IPS-NIHi7 (cell line): ENCODE data around the gene SLC15A1.
"Not testable (repeated sequence)": the region's sequence is repeated elsewhere in the genome, so short reads cannot be mapped to it uniquely, and the experiment has no call there.

Experiments
- DNase-seq: peaks from one replicate; pipeline ENCODE4 v3.0.0; 2012; ENCODE audit warnings: mixed read lengths; ENCODE audit errors: extremely low spot score

Gene SLC15A1

DNA sequence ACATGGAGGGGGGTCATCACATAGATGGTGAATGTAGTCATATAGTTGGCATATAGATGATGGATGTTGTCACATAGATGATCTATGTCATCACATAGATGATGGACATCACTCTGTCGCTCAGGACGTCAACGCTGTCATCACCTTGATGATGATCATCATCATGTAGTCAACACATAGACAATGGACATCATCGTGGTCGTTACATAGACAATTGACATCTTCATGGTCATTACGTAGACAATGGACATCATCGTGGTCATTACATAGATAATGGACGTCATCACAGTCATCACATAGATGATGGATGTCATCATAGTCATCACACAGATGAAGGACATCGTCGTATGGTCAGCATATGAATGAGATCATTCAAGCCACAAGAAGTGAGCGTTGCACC lies 28.6 kb upstream of the SLC15A1 start:
- DNase-seq, result no peak

DNA sequence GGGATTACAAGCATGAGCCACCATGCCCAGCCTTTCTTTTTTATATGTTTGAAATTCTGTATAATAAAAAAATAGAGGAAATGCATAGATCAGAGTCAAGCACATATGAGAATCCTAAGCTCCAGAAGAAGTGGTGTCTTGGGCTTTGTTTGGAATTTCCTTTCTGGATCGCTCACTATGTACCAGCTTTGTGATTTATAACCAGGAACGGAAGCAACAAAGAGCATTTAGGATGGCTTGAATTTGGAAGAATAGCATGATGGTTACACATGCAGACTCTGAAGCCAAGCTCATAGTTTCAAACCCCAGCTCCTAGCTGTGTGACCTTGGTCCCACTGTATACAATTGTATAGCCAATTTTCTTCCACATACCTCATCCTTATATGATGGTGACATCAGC lies 28.0 kb upstream of the SLC15A1 start:
- DNase-seq, result no peak

DNA sequence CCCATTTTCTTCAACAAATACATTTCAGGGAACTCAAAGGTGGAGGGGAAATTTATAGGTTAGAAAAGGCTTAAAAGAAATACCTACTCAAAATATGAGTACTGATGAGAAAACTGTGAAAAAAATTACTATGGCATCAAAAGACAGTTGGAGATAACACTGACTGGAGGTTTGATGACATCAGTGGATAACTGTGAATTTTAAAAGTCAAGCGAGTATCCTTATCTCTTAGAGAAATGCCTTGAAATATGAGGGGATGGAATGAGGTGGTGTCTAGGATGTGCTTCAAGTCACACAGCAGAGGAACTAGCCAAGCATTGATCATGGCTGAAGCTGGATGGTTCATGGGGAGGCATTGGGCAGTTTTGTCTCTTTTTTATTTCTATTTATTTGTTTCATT lies 27.2 kb upstream of the SLC15A1 start:
- DNase-seq, result no peak

DNA sequence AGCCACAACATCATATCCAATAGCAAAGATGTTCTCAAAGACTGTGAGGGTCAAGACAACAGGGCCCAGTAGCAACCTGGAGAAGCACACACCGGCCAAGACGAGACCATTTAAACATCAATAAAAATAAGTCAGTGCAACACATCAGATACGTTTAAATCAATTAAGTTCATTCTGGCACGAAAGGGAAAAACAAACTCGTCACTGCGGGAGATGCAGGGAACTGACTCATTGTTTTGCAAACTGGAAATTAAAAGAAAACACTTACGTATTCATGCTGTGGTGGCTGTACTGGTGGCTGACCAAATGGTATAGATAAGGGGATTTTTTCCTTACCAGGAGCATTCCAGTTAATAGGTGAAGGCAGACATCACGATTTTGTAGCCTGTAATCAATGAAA lies 26.3 kb upstream of the SLC15A1 start:
- no peak for DNase-seq

DNA sequence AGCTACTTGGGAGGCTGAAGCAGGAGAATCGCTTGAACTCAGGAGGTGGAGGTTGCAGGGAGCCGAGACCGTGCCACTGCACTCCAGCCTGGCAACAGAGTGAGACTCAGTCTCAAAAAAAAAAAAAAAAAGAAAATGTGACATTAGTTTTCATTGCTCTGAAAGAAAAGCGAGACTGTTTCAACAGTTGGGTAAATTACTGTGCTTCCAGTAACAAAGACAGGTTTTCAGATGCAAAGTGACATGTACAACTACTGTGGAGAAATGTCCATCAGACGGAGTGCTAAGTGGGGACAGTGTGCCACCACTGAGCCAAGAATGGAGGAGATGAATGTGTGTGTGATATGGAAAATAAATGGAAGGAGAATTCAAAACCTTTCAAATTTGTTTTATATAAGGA lies 24.2 kb upstream of the SLC15A1 start:
- no peak for DNase-seq

DNA sequence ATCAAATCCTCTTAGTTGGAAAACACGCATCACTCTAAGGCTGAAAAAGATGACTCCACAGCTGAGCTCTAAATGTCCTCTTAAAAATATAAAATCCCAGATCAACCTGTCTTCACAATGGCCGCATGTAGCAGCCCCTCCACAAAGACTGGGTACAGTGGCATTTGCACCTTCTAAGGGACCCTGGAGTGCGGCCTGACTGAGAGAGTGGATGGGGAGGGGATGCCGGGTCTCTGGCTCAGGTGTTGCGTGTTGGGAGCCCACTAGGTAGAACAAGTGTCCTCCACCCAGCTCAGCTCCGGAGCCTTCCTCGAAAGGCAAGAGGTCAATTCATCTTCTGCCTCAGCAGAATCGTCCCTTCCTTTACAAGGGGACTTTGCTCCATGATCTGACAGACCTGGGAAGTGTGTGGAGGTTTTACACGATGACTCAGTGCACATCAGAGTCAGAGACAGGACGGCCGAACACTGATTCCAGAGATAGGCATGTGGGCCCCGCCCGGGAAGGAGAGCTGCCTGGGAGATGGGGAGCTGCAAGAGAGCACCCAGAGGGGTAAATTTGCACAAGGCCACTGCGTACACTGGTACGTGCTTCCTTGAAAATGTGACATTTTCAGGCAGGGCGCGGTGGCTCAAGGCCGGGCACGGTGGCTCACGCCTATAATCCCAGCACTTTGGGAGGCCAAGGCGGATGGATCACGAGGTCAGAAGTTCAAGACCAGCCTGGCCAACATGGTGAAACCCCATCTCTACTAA lies 23.5 kb upstream of the SLC15A1 start:
- DNase-seq, result no peak

DNA sequence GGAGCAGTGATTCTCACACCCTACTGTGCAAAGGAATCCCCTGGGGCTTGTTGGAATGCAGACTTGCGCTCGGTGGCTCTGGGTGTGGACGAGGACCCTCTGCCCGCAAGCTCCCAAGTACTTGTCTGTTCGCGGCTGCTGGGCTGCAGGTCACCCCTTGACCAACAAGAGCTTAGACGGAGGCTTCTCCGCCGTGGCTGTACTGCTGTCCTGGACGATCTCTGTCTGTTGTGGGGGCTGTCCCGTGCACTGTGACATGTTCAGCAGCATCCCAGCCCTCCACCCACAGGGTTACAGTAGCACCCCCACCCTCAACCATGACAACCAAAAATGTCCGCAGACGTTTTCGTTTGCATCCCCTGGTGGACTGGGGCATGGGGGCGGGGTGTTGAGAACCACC lies 22.9 kb upstream of the SLC15A1 start:
- no peak for DNase-seq

DNA sequence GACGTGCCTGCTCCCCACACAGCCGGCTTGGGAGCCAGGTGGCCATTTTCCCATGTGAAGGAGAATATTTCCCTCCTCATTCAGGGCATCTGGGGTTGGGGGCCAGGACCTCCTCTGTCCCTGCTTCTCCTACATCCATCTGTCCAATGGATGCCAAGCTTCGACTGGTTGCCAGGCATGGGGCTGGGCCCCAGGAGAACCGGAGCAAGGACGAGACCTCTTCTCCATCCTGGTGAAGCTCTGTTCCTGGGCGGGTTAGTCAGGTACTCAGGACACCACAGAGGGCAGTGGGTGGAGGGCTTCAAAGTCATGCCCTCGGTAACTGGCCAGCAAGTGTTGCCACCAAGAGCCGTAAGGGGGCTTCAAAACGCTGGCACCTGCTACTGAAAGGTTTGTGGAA lies 22.3 kb upstream of the SLC15A1 start:
- DNase-seq, result no peak

DNA sequence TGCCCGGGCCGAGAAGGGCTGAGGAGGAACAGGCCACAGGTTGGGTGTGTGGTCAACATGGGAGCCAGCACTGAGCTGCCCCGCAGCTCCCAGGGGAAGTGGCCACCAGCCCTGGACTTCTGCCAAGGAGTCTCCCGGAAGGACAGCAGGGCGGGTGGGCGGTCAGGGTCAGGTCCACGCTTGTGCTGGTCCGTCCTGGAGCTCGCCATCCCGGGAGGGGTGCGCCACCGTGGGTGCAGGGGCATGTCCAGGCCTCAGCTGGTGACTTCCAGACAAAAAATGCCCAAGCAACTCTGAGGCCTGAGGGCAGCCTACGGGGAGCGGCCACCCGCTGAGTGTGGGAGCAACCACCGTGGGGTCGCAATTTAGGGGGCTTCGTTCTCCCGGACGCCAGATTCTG lies 21.4 kb upstream of the SLC15A1 start:
- no peak for DNase-seq

DNA sequence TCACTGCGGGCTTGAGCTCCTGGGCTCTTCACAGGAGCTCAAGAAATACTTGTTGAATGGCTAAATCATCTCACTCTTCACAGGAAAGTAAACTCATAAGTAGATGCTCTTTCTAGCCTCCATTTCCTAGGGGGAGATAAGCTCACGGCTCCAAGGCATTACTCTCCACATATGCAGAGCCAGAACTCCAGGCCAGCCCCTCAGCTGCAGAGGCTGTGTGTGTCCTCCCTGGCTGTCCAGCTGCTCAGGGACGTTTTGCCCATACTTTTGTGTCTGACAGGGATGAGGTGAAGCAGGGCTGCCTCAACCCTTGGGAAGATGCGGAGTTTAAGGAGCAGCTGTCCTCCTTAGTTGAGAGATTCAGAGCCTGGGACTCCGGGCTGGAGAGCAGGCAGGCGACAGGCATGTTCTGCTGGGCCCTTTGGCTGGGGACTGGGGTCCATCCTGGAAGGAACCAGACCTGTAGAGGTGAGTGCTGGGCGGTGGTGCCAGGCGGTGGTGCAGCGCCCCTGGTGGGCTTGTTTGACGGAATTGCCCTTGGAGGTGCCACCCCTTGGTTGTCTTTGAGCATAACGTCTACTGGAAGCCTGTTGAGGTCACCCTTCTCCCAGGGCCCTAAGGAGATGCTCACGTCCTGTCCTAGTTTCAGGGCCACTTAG lies 20.5 kb upstream of the SLC15A1 start:
- peak; percentile 62 for DNase-seq

DNA sequence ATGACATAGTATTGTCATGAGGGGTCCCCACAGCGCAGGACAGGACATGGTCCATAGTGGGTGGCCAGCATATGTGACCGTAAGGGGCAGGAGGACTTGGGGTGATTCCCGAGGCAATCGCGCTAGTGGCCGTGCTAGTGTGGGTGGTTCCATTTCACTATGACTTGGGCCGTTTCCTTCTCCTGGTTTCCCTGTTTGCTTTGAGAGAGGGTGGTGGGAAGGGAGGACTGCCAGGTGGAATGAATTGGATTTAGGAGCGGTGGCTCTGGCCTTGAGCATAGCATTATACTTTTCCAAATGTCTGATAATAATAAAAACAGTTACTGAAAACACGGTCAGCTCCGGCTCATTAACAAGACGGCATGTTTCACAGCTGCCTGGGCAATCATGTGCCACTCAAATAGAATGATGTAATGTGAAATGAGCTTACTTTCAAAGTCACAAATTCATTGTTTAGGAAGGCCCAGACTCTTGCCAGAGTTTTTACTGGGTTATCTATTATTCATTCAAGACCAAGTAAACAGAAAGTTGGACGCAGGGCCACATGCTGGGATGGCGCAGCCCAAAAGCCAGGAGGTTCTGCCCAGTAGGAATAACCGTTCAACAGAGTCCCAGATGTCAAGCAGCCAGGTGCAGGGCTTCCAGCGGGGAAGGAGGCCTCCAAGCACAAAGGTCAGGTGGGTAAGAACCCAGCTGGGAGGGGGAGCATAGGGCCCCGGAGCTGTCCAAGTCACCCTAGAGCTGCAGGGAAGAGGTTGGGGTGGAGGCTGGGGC lies 19.6 kb upstream of the SLC15A1 start:
- DNase-seq, result no peak

DNA sequence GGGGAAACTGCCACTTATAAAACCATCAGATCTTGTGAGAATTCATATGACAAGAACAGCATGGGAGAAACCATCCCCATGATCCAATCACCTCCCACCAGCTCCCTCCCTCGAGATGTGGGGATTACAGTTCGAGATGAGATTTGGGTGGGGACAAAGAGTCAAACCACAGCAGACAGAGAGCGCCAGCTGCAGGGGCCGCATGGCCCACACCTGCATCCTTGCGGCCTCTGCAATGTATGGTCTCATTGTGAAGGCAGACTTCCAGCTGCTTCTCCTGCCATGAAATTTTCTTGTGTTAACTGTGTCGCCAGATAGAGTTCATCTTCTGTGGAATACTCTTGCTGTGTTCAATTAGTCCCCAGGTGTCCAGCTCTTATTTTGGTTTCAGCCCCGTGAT lies 17.3 kb upstream of the SLC15A1 start:
- DNase-seq, result no peak

DNA sequence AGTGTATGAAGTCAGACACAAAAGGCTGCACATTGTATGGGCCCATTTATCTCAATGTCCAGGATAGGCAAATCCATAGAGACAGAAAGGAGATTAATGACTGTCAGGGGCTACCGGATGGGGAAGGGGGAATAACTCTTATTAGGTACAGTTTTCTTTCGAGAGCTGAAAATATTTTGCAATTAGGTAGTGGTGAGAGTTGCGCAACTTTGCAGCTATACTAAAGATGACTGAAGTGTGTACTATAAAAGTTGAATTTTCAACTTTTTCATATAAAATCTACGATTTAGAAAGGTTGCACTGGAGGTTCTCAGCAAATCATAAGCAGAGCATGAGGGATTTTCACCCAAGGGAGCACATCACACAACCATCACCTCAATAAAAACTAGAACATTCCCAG lies 16.1 kb upstream of the SLC15A1 start:
- no peak for DNase-seq

DNA sequence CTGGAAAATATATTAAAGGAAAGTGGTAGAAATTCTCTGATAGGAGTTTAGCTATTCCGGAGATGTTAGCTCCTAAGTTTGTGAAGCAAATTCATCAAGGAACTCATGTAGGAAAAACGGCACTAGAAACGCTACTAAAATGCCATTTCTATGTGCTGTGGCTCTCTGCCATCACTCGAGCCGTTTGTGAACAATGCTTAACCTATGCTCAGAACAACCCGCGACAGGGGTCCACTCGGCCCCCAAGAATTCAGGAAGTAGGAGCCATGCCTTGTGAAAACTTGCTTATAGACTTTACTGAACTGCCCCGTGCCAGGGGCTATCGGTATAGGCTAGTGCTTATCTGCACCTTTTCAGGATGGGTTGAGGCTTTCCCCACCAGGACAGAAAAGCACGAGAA lies 14.2 kb upstream of the SLC15A1 start:
- DNase-seq, result no peak

DNA sequence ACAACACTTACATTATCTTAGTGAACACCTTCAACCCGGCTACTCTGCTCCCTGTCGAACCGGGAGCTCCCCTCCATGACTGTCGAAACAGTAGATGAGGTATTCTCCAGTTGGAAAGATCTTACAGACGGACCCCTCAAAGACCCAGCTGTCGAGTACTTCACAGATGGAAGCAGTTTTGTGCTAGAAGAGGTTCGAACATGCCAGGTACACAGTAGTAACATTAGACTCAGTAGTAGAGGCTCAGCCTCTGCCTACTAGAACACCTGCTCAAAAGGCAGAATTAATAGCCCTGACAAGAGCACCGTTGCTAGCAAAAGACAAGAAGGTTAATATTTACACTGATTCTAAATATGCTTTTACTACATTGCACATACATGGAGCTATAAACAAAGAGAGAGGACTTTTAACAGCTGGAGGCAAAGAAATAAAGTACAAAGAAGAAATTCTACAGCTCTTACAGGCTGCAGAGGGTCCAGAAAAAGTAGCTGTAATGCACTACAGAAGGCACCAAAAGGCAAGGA lies 13.6 kb upstream of the SLC15A1 start:
- DNase-seq, result no peak

DNA sequence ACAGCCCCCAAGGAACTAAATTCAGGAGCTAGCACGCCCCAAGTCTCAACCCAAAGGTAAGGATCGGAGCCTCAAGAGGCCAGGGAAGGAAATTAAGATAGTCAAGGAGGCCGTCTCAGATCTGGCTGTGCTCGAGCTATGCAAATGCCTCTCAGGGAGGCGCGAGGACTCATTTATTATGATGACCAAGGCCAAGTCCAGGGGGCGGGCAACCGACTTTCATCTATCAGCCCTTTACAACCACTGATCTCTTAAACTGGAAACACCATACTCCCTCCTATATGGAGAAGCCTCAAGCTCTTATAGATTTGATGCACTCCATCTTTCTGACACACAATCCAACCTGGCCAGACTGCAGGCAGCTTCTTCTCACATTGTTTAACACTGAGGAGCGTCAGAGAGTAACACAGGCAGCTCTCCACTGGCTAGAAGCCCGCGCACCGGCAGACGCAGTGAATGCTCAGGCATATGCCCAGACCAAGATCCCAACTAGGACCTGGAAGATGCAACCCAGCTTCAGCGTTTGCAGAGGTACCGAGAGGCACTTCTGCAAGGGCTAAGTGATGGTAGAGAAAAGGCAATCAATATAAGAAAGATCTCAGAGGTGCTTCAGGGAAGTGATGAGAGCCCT lies 9.6 kb upstream of the SLC15A1 start:
- DNase-seq, result no peak

DNA sequence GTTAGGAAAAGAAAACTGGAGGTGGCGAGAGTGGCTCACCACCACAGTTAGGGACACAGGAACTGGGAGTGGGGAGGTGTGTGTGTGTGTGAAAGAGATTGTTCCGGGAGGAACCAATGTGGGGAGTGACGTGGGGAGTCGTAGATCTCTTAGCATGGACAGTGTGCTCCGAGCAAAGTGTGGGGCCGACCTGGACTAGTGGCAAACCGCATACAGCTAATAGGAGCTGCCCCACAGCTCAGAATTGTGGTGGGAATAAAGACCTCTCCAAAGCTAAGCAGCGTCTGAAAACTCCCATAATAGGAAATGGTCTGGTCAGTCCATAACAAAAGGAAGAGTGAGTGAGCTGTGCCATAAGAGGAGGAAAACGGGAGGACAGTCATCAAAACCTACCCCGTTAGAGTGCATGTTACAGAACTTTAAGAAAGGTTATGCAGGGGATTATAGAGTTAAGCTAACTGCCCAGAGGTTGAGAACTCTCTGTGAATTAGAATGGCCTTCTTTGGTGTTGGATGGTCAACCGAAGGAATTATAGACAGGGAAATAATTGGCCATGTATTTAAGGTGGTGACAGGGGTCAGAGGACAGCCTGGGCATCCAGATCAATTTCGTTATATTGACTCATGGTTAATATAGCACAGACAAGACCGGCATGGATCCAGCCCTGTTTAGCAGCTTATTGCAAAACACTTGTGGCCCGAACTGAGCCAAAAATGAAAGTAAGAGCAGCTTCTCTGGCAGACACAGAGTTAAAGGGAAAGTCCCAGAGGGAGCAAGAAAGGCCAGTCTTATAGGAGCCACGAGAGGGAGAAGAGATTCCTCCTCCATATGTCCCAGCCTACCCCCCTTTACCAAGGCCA lies 8.9 kb upstream of the SLC15A1 start:
- no peak for DNase-seq

DNA sequence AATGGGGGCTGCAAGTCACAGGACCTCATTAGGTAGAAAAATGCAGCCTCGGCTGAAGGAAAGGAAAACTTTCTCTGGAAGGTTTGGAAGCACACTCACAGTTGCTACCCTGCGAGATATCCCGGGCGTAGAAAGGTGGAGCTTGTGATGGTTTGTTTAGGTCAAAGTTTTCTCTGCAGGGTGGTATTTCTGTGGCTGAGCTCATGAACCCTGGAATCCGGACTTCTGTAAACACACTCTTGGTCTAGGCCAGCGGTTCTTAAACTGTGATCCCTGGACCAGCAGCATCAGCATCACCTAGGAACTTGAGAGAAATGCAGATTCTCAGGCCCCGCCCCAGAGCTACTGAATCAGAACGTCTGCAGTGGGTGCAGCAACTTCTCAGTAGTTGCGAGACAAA lies 3.3 kb upstream of the SLC15A1 start:
- no peak for DNase-seq

DNA sequence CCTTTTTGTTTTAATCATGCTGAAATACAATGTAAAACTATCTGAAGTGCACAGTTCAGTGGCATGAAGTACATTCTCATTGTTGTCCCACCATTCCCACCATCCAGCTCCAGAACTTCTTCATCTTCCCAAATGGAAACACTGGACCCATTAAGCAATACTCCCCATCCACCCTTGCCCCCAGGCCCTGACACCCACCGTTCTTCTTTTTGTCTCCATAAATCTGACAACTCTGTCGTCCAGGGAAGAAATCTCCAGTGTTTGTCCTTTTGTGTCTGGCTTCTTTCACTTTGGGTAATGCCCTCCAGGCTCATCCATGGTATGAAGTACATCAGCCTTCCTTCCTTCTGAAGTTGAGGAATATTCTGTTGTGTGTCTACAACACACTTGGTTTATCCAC lies 2.6 kb upstream of the SLC15A1 start:
- DNase-seq, result no peak

DNA sequence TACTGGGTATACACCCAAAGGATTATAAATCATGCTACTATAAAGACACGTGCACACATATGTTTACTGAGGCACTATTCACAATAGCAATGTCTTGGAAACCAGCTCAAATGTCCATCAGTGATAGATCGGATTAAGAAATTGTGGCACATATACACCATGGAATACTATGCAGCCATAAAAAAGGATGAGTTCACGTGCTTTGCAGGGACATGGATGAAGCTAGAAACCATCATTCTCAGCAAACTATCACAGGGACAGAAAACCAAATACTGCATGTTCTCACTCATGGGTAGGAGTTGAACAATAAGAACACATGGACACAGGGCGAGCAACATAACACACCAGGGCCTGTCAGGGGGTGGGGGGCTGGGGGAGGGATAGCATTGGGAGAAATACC lies 2.0 kb upstream of the SLC15A1 start:
- DNase-seq, result not testable (repeated sequence)

DNA sequence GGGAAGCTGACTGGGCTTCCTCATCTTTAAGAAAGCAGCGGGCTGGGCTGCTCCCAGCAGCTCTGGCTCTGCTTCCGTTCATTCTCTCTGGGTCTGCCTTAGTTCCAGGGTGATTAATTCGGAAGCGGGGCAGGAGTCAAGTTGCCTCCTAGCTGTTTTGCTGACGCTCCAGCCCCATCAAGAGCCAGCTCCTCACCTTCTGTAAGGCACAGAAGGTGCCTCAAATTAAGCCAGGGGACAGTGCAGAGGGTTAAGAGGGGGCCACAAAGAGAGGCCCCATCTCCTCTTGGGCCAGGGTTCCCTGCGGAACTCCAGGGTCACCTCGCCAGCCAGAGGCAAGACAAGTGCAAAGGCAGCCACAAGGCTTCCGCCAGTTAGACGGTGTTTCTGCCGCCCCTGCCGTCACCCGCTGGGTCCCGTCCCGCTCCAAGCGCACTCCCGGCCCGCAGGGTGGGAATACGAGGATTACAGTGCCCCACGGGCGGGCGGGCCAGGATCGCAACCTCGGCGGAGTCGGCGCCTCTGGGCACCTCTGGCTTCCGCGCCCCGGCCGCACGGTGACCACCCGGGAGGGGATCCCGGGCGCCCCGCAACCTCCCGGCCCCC lies 508 bp downstream of the SLC15A1 start:
- DNase-seq, result peak; percentile 61
